ENCODE data around the gene CLPX. TPM values are rescaled to one million over a fixed set of nuclear protein-coding genes. Genes with fewer than 3 reads are reported as not detected.

CLPX gene
- total RNA-seq, 1 donor from 2014 or later: 58.7 TPM

- Mint-ChIP-seq H3K36me3 (peaks cover 4% of the 10 kb centered on the region), H3K27ac (no peak overlapping the region), H3K4me1 (no peaks in the 10 kb centered on the region), H3K27me3 (ENCODE audit: low read depth) (no peaks in the 10 kb centered on the region), H3K9me3 (no peaks in the 10 kb centered on the region), H3K4me3 (no peak overlapping the region)
- no peak for TF ChIP-seq CTCF (IDR thresholded peaks at IDR 0.05; ENCODE audit: unreplicated experiment)
- no peak for DNase-seq (ENCODE audit: low spot score in 2 of 2, unreplicated experiment in 2 of 2)
These were observed 21.0 kb downstream of the CLPX start for GRCh38 chr15:65164139-65164538.

- no peaks in the 10 kb centered on the region for H3K4me1 Mint-ChIP-seq
- no peaks in the 10 kb centered on the region for H3K27me3 Mint-ChIP-seq (ENCODE audit: low read depth)
- H3K27ac Mint-ChIP-seq: no peak overlapping the region
- peaks cover 4% of the 10 kb centered on the region for H3K36me3 Mint-ChIP-seq
- no peak for DNase-seq (ENCODE audit: low spot score in 2 of 2, unreplicated experiment in 2 of 2)
- no peak overlapping the region for H3K4me3 Mint-ChIP-seq
- no peaks in the 10 kb centered on the region for H3K9me3 Mint-ChIP-seq
- no peak for TF ChIP-seq CTCF (IDR thresholded peaks at IDR 0.05; ENCODE audit: unreplicated experiment)
These were observed 22.1 kb downstream of the CLPX start for GRCh38 chr15:65163041-65163440.

GRCh38 chr15:65156692-65157091 lies 28.4 kb downstream of the CLPX start:
- peak overlapping the region; percentile 52 for H3K27ac Mint-ChIP-seq
- H3K27me3 Mint-ChIP-seq (ENCODE audit: low read depth): no peaks in the 10 kb centered on the region
- peaks cover 19% of the 10 kb centered on the region for H3K36me3 Mint-ChIP-seq
- DNase-seq (ENCODE audit: low spot score in 2 of 2, unreplicated experiment in 2 of 2): no peak
- H3K4me1 Mint-ChIP-seq: peaks cover 7% of the 10 kb centered on the region
- no peak overlapping the region for H3K4me3 Mint-ChIP-seq
- no peaks in the 10 kb centered on the region for H3K9me3 Mint-ChIP-seq
- no peak for TF ChIP-seq CTCF (IDR thresholded peaks at IDR 0.05; ENCODE audit: unreplicated experiment)

- Mint-ChIP-seq H3K4me1 (peaks cover 7% of the 10 kb centered on the region), H3K9me3 (no peaks in the 10 kb centered on the region), H3K36me3 (peaks cover 22% of the 10 kb centered on the region), H3K27ac (no peak overlapping the region), H3K27me3 (ENCODE audit: low read depth) (no peaks in the 10 kb centered on the region), H3K4me3 (no peak overlapping the region)
- no peak for TF ChIP-seq CTCF (IDR thresholded peaks at IDR 0.05; ENCODE audit: unreplicated experiment)
- DNase-seq (ENCODE audit: low spot score in 2 of 2, unreplicated experiment in 2 of 2): no peak
These were observed 30.4 kb downstream of the CLPX start for GRCh38 chr15:65154720-65155119.

GRCh38 chr15:65147902-65148301 lies 37.2 kb downstream of the CLPX start:
- no peak for DNase-seq (ENCODE audit: low spot score in 2 of 2, unreplicated experiment in 2 of 2)

More at GRCh38 chr15:65147902-65148301, 37.2 kb downstream of the CLPX start:
- no peaks in the 10 kb centered on the region for H3K9me3 Mint-ChIP-seq
- H3K36me3 Mint-ChIP-seq: peaks cover 14% of the 10 kb centered on the region
- H3K4me1 Mint-ChIP-seq: no peaks in the 10 kb centered on the region
- H3K4me3 Mint-ChIP-seq: no peak overlapping the region
- TF ChIP-seq CTCF (IDR thresholded peaks at IDR 0.05; ENCODE audit: unreplicated experiment): no peak
- H3K27ac Mint-ChIP-seq: no peak overlapping the region
- H3K27me3 Mint-ChIP-seq (ENCODE audit: low read depth): no peaks in the 10 kb centered on the region
